OCI-M2 (cell line): ENCODE results near the gene PTPRCAP.
"Not testable (repeated sequence)": the region's sequence is repeated elsewhere in the genome, so short reads cannot be mapped to it uniquely, and the experiment has no call there.

Experiments used
- DNase-seq: peaks from one replicate; lab custom pipeline; 2025; ENCODE audit not compliant: unreplicated experiment; lab: John Stamatoyannopoulos, UW

PTPRCAP gene

DNA sequence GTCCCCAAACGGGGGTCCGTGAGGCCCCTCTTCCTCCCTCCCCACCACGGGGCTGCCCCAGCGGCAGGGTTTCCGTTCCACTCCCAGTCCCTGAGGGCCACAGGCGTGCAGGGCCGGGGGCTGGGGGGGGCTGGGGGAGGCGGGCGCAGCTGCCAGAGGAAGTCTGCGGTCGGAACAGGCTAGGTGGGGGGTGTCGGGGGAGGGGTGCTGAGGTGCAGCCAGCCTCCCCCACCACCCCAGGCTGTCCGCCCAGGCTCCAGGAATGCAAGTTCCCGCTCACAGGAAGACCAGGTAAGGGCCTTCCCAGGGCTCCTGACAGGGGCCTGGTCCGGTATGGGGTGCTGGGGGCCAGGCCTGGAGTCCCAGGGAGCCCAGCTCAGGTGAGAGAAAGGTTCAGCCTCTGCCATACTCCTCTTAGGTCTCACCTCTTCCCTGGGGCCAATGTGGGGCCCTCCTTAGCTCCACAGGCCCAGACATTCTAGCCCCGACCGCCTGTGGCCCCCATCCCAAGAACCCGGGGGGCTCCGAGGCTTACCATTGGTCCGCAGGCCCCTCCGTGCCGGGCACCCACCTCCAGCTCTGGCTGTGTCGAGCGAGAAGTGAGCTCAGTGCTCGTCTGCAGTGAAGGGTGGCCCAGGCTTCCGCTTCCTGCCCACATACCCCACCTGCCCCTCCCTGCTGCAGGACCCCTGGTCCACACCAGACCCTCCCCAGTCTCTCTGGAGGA is at the start of gene PTPRCAP:
Gene PTPRCAP (minus strand): TSS at position 601 of the 727 bp plus-strand sequence. CDS start 63 bp downstream, at position 538.
- DNase-seq = no peak

DNA sequence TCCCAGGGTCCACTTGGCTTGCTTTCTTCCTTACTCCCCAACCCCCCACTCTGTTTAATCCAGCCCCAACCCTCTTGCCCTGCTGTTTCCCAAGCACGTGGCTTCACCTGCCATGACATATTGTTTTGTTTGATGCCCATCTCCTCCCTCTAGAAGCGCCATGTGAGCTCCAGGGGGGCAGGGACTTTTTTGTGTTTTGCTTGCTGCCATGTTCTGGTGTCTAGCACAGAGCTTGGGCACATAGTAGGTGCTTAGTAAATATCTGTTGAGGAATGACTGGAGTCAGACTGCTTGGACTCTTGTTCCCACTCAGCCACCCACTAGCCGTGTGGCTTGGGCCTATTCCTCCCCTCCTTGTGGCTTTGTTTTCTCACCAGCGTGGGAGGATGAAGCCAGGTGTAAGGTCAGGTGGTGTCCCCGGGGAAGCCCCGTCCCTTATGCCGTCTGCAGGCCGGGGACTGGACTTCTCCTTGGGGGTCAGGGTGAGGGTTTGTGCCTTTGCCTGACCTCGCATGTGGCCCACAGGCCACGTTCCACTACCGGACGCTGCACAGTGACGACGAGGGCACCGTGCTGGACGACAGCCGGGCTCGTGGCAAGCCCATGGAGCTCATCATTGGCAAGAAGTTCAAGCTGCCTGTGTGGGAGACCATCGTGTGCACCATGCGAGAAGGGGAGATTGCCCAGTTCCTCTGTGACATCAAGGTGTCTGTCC is 49.2 kb upstream of the PTPRCAP start:
- no peak for DNase-seq

GRCh38 chr11:67485873-67486361 is 48.4 kb upstream of the PTPRCAP start:
- DNase-seq = not testable (repeated sequence)

DNA sequence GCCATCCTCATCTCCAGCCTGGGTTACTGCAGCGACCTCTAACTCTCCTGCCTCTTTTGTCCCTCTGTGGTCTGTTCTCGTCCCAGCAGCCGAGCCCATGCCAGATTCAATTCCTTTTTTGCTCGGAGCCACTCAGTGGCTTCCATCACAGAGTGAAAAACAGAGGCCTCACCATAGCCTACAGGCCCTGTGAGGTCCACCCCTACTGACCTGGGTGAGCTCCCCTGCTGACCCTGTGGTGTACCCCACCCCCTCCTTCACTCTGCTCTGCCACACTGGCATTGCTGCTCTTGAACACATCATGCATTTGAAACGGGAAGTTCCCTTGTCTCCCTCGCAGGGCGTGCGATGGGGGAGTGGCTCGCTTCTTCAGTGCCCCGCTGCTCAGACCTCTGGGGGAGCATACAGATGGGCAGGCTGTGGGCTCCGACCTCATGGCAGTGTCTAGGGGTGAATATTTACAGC is 47.4 kb upstream of the PTPRCAP start:
- DNase-seq = no peak

DNA sequence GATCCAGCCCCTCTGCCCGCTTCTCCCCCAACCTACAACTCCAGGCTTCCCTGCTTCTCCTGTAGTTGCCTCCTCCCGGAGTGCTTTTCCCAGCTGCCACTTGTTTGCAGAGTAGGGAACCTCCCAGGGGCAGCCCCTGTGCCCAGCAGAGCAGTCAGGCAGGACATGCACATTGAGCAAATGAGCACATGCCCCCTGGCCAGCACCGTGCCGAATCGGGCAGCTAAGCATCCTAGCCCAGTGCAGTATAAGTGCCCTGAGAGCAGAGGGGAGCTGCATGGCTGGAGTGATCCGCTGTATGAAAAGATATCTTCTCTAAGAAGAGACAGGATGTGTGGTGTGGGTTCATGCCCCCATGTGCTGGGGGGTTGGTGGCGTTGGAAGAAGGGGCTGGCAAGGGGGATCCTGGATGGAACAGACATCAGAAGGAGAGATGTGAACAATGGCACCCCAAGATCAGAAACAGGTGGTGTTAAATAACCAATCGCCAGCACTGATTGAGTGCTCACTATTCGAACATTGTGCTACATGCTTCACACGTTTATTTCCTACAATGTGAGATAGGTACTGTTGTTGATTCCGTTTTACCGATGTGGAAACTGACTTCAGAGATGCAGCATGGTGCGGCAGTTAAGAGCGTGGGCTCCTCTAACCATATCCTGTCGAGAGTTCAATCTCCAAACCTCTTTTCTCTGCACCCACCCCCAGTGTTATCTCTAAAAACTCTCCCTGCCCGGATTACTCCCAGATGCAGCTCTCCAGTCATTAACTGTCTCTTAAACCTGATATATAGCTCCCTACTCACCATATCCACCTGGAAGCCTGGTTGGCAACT is 46.6 kb upstream of the PTPRCAP start:
- no peak for DNase-seq

DNA sequence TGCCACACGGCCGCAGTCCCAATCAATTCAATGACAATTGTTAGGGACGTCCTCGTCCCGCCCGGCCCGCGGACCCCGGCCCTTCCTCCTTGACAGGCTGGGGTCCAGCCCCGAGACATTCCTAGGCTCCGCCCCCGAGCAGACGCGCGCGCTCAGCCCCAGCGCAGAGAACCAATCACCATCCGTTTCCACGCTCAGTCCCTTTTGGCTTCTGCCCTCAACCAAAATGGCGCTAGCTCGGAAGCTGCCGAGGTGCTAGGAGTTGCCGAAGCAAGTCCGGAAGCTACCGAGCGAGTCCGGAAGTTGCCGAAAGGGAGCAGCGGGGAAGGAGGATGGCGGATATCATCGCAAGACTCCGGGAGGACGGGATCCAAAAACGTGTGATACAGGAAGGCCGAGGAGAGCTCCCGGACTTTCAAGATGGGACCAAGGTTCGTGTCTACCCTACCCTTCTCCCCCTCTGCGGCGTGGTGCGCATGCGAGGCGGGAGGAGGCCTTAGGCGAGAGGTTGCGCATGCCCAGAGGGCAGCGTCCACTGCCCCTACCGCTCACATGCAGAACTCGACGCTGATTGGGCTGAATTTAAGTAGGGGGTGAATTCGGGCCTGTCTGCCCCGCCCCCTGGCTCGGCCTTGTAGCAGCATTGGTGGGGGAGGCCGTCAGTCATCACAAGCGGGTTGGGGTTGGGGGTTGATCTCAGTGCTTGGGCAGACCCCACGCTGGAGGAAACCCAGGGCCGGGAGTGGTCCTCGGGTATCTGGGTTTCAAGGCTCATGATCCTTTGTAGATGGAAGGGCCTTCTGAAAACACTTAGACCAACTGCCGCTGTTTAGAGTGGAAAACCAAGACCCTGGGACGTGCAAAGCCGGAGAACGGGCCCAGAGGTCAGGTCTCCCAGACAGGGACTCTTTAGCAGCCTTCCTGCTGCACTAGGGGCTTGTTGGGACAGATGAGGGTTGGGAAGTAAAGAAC is 45.6 kb upstream of the PTPRCAP start, which contains the start of gene AIP:
Gene AIP (plus strand): TSS at position 200 of the 972 bp plus-strand sequence. CDS start 133 bp downstream, at position 333.
- peak; percentile 93 for DNase-seq

- DNase-seq = no peak
These were observed 44.9 kb upstream of the PTPRCAP start for GRCh38 chr11:67482275-67482826.

GRCh38 chr11:67477344-67478050 is 40.0 kb upstream of the PTPRCAP start:
- DNase-seq = not testable (repeated sequence)

DNA sequence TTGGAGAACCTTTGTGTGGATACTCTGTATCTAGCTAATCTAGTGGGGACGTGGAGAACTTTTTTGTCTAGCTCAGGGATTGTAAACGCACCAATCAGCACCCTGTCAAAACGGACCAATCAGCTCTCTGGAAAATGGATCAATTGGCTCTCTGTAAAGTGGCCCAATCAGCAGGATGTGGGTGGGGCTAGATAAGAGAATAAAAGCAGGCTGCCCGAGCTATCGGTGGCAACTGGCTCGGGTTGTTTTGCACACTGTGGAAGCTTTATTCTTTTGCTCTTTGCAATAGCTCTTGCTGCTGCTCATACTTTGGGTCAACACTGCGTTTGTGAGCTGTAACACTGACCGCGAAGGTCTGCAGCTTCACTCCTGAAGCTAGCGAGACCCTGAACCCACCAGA is 39.2 kb upstream of the PTPRCAP start:
- DNase-seq = peak; percentile 9

GRCh38 chr11:67472882-67473281 is 35.4 kb upstream of the PTPRCAP start:
- no peak for DNase-seq

DNA sequence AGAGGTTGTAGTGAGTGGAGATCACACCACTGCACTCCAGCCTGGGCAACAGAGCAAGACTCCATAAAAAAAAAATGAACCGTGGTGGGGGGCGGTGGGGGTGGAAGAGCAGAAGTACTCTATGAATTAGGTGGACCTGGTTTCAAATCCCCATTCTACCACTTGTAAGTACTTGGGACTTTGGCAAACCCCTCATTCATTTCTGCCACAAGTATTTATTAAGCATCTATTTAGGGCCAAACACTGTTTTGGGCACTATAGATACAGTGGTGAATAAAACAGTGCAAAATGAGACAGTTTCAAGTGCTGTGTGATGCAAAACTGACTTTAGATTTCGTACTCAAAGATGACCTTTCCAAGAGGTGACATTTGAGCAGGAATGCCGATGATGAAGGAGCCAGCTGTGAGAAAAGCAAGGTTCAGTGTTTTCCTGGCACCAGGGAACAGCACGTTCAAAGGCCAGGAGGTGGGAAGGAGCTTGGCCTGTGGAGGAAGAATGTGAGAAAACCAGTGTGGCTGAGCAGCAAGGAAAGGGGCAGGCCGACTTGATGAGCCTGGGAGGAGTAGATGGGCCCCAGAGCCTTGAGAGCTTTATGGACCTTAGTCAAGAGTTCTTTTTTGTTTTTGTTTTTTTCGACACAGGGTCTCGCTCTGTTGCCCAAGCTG is 33.0 kb upstream of the PTPRCAP start:
- DNase-seq = no peak

GRCh38 chr11:67469508-67469811 is 32.0 kb upstream of the PTPRCAP start:
- DNase-seq = no peak

DNA sequence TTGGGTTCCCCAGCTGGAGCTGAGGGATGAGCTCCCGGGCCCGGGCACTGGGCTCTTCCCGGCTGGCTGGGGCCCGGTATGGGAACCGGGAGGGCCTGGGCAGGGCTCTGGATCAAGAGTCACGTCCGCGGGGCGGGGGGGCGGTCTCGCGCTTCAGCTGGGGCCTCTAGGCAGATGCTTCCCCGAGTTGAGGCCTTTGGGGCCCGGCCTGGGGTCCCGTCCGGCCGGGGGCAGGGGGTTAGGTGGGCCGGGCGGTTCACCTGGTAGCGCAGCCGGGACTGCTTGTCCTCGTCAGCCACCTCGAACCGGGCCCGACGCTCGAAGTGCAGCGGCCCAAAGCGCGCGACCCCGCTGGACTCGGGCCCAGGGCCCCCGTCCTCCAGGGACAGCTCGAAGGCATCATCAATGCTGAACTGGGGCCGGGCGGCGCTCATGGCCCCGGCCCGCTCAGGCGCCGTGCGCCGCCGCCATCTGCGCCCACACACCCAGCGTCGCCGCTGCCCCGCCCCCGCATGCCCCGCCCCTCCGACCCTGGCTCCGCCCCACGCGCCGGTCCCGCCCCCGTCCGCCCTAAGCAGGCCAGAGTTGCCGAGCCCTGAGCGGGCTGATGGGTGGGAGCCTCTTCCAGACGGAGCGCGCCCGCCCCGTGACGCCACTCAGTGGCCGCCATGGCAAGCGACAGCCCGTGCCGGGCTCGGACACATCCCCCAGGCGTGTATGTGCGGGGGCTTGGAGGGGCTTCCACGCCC is 31.5 kb upstream of the PTPRCAP start, which contains the start of gene TMEM134:
Gene TMEM134 (minus strand): TSS at position 493 of the 749 bp plus-strand sequence. CDS start 59 bp downstream, at position 434.
- DNase-seq = no peak

DNA sequence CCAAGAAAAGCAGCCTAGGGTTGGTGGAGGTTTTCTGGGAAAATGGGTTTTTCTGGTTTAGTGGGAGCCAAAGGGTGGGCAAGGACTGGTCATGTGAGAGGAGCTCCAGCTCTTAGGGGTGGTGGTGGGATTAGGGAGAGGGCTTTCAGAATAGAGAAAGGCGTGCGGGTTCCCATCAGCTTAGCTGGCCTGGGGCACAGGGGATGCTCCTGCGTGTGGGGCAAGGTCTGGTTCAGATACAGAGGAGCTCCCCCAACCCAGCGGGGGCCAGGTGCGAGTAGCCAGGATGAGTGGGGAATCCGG is 30.9 kb upstream of the PTPRCAP start:
- no peak for DNase-seq

- DNase-seq = no peak
These were observed 30.6 kb upstream of the PTPRCAP start for GRCh38 chr11:67468056-67468455.

GRCh38 chr11:67466962-67467771 is 29.7 kb upstream of the PTPRCAP start:
- no peak for DNase-seq

DNA sequence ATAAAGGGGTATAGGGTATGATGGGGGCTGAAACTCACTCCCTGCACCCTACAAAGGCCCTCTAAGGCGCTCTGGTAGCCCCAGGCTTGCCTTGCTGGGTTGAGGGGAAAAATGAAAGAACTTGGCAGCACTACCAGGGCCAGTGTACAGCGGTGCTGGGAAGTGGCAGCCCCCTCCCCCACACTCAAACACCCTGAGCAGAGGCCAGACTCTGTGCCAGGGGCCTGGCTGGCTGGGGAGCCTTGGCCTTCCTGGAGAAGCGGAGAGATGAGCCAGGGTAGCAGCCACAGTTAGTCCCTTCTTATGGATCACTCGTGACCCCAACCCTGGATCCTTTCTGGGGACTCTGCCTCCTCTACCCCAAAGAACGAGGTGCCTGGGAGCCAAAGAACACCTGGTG is 28.9 kb upstream of the PTPRCAP start:
- DNase-seq = no peak
